Thoracic aorta (tissue), 2 donors: ENCODE results near the gene MDC1. TPM values are rescaled to one million over a fixed set of nuclear protein-coding genes. Genes with fewer than 3 reads are reported as not detected.
A peak's percentile ranks its signal among the peaks of the same experiment; 100 is the strongest.

ENCODE experiments used
- ATAC-seq: fragments of 150-250 bp; one replicate; pipeline ENCODE4 v1.8.0; 2017; ENCODE audit warnings: low read depth; ENCODE audit not compliant: insufficient number of reproducible peaks, low FRiP score
- DNase-seq: peaks from one replicate; pipeline ENCODE4 v3.0.0-alpha.2; 2020; ENCODE audit warnings: low spot score
- H3K27ac ChIP-seq, 2 donors: fragments of 200-600 bp; sonication (generic); 1 replicate in 1 of 2; 2 replicates in 1 of 2; pipeline ENCODE4 v1.5.1; 2016; ENCODE audit warnings: mild to moderate bottlenecking in 2 of 2, moderate library complexity in 2 of 2
- H3K27me3 ChIP-seq: fragments of 200-600 bp; sonication (generic); replicated peaks from 2 replicates; pipeline ENCODE4 v1.6.0; 2016; ENCODE audit warnings: mild to moderate bottlenecking; ENCODE audit not compliant: insufficient read depth
- H3K36me3 ChIP-seq: fragments of 200-600 bp; sonication (generic); one replicate; pipeline ENCODE4 v1.5.1; 2016
- H3K4me1 ChIP-seq, 2 donors: fragments of 200-600 bp; sonication (generic); 1 replicate in 1 of 2; 2 replicates in 1 of 2; pipeline versions ENCODE4 v1.5.1 to v1.6.0; 2016; ENCODE audit warnings: low read depth in 2 of 2, mild to moderate bottlenecking in 1 of 2; ENCODE audit not compliant: control insufficient read depth in 1 of 2
- H3K4me3 ChIP-seq: fragments of 200-600 bp; sonication (generic); 2 replicates; pipeline ENCODE4 v1.5.1; 2016; ENCODE audit warnings: mild to moderate bottlenecking
- H3K9me3 ChIP-seq: fragments of 200-600 bp; sonication (generic); 2 replicates; pipeline ENCODE4 v1.5.1; 2016
- total RNA-seq, 2 donors: library from RNA; depleted of rRNA; stranded (reverse); fragments of >200 nt; gene quantifications; one replicate each; pipeline versions ENCODE4 v1.1.0 to v1.2.3, GENCODE V29; 2016
- TF ChIP-seq, protein P1 (sequence below): fragments of 200-600 bp; sonication (generic); IDR thresholded peaks from one replicate; pipeline ENCODE4 v1.5.1; 2019; ENCODE audit warnings: antibody characterized with exemption

Gene MDC1
- total RNA-seq, 2 donors from 2014 or later = 16.6 to 22.6 TPM

DNA sequence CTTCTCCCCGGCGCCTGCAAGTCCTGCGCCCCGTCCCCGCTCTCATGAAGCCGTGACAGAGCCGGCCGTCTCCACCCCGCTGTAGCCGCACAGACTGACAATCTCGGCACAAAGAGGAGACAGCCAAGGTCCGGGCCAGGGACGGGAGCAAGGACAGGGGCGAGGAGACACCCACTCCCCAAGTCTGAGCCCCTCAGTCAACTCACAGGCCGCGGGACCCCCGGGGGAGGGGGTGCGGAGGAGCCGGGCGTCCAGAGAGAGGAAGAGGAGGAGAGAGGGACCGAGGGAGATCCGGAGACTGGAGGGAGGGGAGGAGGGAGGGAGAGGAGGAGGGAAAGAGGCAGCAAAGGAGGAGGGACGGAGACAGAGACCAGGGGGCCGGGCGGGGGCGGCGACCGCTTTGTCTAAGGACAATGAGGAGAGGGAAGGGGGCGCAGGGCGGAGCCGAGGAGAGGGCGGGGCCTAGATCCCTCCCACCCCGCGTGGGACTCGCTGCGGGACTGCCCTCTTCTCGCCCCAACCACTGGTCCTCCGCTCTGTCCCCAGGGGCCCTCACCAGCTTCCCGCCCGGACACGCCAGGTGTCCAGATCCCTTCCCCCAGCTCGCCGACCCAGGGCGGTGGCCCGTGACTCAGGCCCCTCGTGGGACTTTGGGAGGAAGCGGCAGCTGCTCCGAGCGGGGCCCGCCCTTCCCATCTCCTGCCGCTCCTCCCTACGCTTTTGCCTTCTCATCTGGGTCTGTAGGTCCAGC is 30.0 kb downstream of the MDC1 start:
- TF ChIP-seq, protein P1, sequence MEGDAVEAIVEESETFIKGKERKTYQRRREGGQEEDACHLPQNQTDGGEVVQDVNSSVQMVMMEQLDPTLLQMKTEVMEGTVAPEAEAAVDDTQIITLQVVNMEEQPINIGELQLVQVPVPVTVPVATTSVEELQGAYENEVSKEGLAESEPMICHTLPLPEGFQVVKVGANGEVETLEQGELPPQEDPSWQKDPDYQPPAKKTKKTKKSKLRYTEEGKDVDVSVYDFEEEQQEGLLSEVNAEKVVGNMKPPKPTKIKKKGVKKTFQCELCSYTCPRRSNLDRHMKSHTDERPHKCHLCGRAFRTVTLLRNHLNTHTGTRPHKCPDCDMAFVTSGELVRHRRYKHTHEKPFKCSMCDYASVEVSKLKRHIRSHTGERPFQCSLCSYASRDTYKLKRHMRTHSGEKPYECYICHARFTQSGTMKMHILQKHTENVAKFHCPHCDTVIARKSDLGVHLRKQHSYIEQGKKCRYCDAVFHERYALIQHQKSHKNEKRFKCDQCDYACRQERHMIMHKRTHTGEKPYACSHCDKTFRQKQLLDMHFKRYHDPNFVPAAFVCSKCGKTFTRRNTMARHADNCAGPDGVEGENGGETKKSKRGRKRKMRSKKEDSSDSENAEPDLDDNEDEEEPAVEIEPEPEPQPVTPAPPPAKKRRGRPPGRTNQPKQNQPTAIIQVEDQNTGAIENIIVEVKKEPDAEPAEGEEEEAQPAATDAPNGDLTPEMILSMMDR = no peak
- H3K27me3 ChIP-seq = no peaks in the 10 kb centered on the region
- DNase-seq (peak; percentile 89), ATAC-seq (peak; percentile 30)
- H3K9me3 ChIP-seq = no peaks in the 10 kb centered on the region
- no peaks in the 10 kb centered on the region for H3K36me3 ChIP-seq
- H3K4me1 ChIP-seq = peaks cover 24 to 40% of the 10 kb centered on the region in 2 donors
- peak overlapping the region; percentile 99 for H3K4me3 ChIP-seq
- peak overlapping the region; percentile 100 for H3K27ac ChIP-seq

DNA sequence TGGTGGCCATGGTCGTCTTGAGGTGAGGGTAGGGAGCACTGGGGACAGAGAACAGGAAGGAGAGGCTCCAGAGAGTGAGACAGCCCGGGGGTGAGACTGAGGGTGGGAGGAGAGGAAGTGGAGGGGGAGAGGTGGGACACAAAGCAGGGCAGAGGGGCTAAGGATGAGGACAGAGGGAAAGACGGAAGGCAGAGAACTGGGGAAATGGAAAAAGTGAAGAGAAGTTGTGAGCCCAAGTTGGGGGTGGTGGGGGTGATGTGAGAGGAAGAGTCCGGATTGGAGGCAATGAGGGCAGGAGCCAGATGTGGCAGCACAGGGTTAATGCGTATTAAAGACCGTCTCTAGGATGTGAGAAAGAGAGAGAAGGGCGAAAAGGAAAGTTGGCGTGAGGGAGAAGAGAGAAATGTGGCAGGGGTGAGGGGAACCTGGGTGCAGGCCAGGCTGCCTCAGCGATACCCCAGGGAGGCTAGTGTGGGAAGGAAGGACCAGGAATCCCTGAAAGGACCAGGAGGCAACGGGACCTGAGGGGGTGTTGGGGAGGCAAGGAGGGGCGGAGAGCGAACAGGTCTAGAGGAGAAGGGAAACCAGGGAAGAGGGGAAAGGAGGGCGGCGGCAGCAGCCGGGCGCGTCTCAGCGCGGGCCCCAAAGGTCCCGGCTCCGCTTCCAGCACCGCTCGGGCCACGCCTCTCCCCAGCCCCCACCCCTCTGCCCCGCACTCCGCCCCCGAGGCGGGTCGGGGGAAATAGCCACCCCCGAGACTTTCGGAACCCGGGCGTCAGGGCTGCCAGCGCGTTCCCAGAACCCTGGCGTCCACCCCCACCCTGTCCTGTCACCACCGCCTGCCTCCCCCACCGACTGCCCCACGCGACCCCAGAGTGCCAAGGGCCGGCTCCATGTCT is 30.8 kb downstream of the MDC1 start, which contains the start of gene PPP1R18:
PPP1R18 (minus strand) TSS at position 637 of the 899 bp plus-strand sequence; CDS start at position 10, 627 bp downstream.
- Histone ChIP-seq H3K27ac (peak within 1 kb of the TSS; percentile 100), H3K4me3 (peak within 1 kb of the TSS; percentile 99), H3K27me3 (no peaks in the 10 kb centered on the region), H3K36me3 (no peaks in the 10 kb centered on the region), H3K4me1 (peaks cover 27 to 47% of the 10 kb centered on the region in 2 donors), H3K9me3 (no peaks in the 10 kb centered on the region)
- ATAC-seq (no peak), DNase-seq (peak; percentile 76)
- TF ChIP-seq, protein P1 = no peak

DNA sequence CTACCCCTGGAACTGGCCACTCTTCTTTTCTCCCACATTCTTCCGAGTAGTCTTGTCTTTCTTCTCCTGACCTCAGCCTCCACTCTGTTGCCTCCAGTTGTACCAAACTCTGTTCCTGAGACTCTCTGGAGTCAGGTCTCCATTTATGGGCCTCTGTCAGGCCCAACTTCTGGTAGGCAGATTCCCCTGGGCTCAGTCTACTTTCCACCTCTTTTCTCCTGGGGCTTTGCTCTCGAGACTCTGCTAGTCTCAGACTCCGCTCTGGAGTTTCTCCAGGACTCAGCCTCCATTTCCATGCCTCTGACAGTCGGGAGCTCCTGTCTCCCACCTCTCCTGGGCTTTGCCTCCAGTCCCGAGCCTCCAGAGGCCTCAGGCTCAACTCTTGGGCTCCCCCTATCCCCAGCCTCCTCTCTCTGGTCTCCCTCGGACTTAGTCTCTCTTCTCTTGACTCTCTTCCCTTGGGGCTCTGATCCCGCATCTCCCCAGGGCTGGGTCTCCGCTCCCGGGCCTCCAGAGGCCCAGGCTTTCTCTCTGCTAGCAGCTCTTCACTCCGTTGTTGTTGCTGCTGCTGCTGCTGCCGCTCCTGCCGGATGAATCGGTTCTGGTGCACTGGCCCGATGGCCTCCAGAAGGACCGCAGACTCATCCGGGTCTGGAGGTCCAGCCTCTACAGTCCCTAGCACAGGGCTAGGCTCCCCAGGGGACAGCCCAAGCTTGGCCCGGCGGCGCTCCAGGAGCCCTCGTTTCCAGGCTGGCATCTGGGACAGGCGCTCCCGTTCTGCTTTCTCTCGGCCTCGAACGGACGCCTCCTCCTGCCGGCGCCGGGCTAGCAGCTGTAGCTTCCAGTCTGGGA is 31.7 kb downstream of the MDC1 start:
- Histone ChIP-seq H3K4me3 (peak overlapping the region; percentile 99), H3K27me3 (no peaks in the 10 kb centered on the region), H3K27ac (peak overlapping the region; percentile 100), H3K36me3 (peaks cover 3% of the 10 kb centered on the region), H3K9me3 (no peaks in the 10 kb centered on the region), H3K4me1 (peaks cover 36 to 53% of the 10 kb centered on the region in 2 donors)
- ATAC-seq (no peak), DNase-seq (no peak)
- TF ChIP-seq, protein P1 = no peak

DNA sequence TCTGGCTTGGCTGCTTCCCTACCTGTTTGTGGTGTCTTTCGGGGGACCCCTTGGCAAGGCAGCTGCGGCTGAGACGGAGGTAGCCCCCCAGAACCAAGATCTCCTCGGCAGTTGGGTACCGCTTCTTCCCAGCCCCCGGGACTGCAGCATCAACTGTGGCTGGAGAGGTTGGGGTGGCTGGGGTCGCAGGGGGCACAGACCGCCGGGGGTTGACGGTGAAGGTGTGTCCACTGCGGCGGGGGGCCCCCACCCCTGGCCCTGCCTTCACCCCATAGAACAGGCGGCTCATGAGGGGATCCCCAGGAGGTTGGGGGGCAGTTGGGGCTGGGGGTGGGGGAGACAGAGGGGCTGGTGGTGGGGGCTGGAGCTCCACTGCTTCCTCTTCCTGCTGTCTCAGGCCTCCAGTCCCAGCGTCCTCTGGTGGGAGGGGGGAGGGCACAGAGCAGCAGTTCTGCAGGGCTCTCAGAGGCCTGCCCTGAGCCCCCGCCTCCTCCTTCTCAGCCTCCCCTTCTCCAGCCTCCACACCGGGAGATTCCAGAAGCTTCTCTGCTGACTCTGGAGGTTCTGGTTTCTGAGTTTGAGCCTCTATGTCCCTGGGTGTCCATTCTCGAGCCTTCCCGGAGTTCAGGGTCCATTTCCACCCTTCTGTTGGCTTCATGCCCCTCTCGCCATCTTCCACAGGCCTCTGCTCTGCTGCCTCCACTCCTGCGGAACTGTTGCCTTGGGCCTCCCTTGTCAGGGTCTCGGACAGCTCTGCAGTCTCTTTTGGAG is 32.5 kb downstream of the MDC1 start:
- ATAC-seq = no peak
- peak overlapping the region; percentile 99 for H3K4me3 ChIP-seq
- peak overlapping the region; percentile 100 for H3K27ac ChIP-seq
- TF ChIP-seq, protein P1 = no peak
- H3K9me3 ChIP-seq = no peaks in the 10 kb centered on the region
- H3K36me3 ChIP-seq = peaks cover 11% of the 10 kb centered on the region
- no peak for DNase-seq
- no peaks in the 10 kb centered on the region for H3K27me3 ChIP-seq
- peaks cover 38 to 53% of the 10 kb centered on the region in 2 donors for H3K4me1 ChIP-seq
